PC-9 (cell line): ENCODE measurements around the gene KCNG4. TPM values are rescaled to one million over a fixed set of nuclear protein-coding genes. Genes with fewer than 3 reads are reported as not detected.

Source experiments
- BruUV-seq: library from RNA; stranded (reverse); fragments of 400-500 nt; replicated peaks from 2 replicates; lab custom pipeline; 2021; lab: Mats Ljungman, UMichigan
- CTCF ChIA-PET: fragments of 300-600 bp; sonication (Branson Sonifier 250); formaldehyde crosslinking; loops from one replicate; lab custom pipeline; 2022; ENCODE audit warnings: antibody characterized with exemption; lab: Charles Lee
- POLR2A ChIA-PET: fragments of 300-600 bp; sonication (Branson Sonifier 250); formaldehyde crosslinking; loops from one replicate; lab custom pipeline; 2022; ENCODE audit warnings: antibody characterized with exemption; ENCODE audit not compliant: unreplicated experiment; lab: Charles Lee
- DNase-seq, 2 experiments: peaks; one replicate each; pipeline versions ENCODE4 v3.0.0 to v3.0.0-alpha.2; 2015 to 2022; ENCODE audit warnings: mixed read lengths in 1 of 2
- H2AFZ ChIP-seq: fragments of 200-600 bp; sonication (generic); 2 replicates; pipeline ENCODE4 v1.8.1; 2017; ENCODE audit warnings: antibody characterized with exemption
- H3F3A ChIP-seq: fragments of 200-600 bp; sonication (generic); 2 replicates; pipeline ENCODE4 v1.8.1; 2017; ENCODE audit warnings: antibody characterized with exemption, mild to moderate bottlenecking, low read depth; ENCODE audit not compliant: insufficient read depth
- H3K27ac ChIP-seq: fragments of 200-600 bp; sonication (generic); 2 replicates; pipeline ENCODE4 v1.6.1; 2016; ENCODE audit warnings: mixed run types
- H3K27me3 ChIP-seq: fragments of 200-600 bp; sonication (generic); 2 replicates; pipeline ENCODE4 v1.6.1; 2016; ENCODE audit warnings: low read depth, mixed run types; ENCODE audit not compliant: insufficient read depth
- H3K36me3 ChIP-seq: fragments of 200-600 bp; sonication (generic); 2 replicates; pipeline ENCODE4 v1.6.1; 2016; ENCODE audit warnings: low read depth, mixed run types
- H3K4me1 ChIP-seq: fragments of 200-600 bp; sonication (generic); replicated peaks from 2 replicates; pipeline ENCODE4 v1.6.1; 2016; ENCODE audit warnings: mixed run types; ENCODE audit not compliant: insufficient read depth
- H3K4me2 ChIP-seq: fragments of 200-600 bp; sonication (generic); 2 replicates; pipeline ENCODE4 v1.6.1; 2017; ENCODE audit warnings: mixed run types
- H3K4me3 ChIP-seq: fragments of 200-600 bp; sonication (generic); 2 replicates; pipeline ENCODE4 v1.6.1; 2016; ENCODE audit warnings: mixed run types
- H3K79me2 ChIP-seq: fragments of 200-600 bp; sonication (generic); 2 replicates; pipeline ENCODE4 v1.6.1; 2017; ENCODE audit warnings: low read depth, mixed run types
- H3K9me2 ChIP-seq: fragments of 200-600 bp; sonication (generic); 2 replicates; pipeline ENCODE4 v1.8.1; 2017; ENCODE audit warnings: mild to moderate bottlenecking; ENCODE audit not compliant: insufficient read depth
- H3K9me3 ChIP-seq: fragments of 200-600 bp; sonication (generic); 2 replicates; pipeline ENCODE4 v1.8.1; 2016; ENCODE audit warnings: low read depth; ENCODE audit not compliant: insufficient read depth
- H4K20me1 ChIP-seq: fragments of 200-600 bp; sonication (generic); 2 replicates; pipeline ENCODE4 v1.8.1; 2017; ENCODE audit not compliant: insufficient read depth
- CTCF ChIP-seq: fragments of 200-600 bp; sonication (generic); conservative IDR thresholded peaks from 2 replicates; pipeline ENCODE4 v1.6.1; 2017; ENCODE audit warnings: mixed run types, antibody characterized with exemption, mild to moderate bottlenecking, moderate library complexity
- EZH2 ChIP-seq: fragments of 200-600 bp; sonication (generic); IDR thresholded peaks from 2 replicates; pipeline ENCODE4 v1.8.0; 2017; ENCODE audit warnings: antibody characterized with exemption, low read depth
- intact Hi-C: fragments of 100-400 bp; cut with micrococcal nuclease; formaldehyde crosslinking; loops from one replicate; pipeline ENCODE4 v1.10.0; 2022; ENCODE audit not compliant: unreplicated experiment
- total RNA-seq: library from RNA; stranded (reverse); gene quantifications from 2 replicates; pipeline ENCODE4 v1.2.3, GENCODE V29; 2021

KCNG4 gene
- total RNA-seq, 1 experiment from 2014 or later, result not detected

DNA sequence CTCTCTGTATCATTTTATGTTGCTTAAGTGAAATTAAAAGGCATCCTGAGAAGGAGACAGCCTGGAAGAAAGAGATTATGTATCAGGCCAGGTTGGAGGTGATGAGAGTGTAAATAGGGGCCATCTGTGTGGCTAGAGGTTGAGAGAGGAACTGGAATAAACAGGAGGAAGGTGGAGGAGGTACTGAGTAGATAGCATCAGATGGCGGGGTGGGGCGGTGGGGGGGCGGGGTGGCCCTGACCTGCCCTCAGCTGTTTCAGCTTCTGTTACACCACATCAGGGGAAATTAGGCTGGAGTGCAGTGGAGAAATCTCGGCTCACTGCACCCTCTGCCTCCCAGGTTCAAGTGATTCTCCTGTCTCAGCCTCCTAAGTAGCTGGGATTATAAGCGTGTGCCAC lies 6.9 kb upstream of the KCNG4 start:
- H3K36me3 ChIP-seq, result no peaks in the 10 kb centered on the region
- no peaks in the 10 kb centered on the region for H4K20me1 ChIP-seq
- no peaks in the 10 kb centered on the region for H3K79me2 ChIP-seq
- H3K9me3 ChIP-seq, result no peaks in the 10 kb centered on the region
- H2AFZ ChIP-seq, result no peak overlapping the region
- ChIA-PET POLR2A (no interaction called here), CTCF (no interaction called here)
- peak overlapping the region; percentile 69 for H3K4me2 ChIP-seq
- H3K27me3 ChIP-seq, result no peaks in the 10 kb centered on the region
- TF ChIP-seq CTCF, result no peak
- no peak for TF ChIP-seq EZH2
- no peaks in the 10 kb centered on the region for H3K9me2 ChIP-seq
- DNase-seq, result peak; percentile 6 to 51
- no TSS peak for BruUV-seq
- peak overlapping the region; percentile 9; the same call in 1 of the 2 replicates for H3K4me3 ChIP-seq
- H3K27ac ChIP-seq, result peak overlapping the region; percentile 90
- intact Hi-C loops, result no loop called here
- peaks cover 42% of the 10 kb centered on the region for H3K4me1 ChIP-seq
- peaks cover 29% of the 10 kb centered on the region; the same call in 1 of the 2 replicates for H3F3A ChIP-seq

DNA sequence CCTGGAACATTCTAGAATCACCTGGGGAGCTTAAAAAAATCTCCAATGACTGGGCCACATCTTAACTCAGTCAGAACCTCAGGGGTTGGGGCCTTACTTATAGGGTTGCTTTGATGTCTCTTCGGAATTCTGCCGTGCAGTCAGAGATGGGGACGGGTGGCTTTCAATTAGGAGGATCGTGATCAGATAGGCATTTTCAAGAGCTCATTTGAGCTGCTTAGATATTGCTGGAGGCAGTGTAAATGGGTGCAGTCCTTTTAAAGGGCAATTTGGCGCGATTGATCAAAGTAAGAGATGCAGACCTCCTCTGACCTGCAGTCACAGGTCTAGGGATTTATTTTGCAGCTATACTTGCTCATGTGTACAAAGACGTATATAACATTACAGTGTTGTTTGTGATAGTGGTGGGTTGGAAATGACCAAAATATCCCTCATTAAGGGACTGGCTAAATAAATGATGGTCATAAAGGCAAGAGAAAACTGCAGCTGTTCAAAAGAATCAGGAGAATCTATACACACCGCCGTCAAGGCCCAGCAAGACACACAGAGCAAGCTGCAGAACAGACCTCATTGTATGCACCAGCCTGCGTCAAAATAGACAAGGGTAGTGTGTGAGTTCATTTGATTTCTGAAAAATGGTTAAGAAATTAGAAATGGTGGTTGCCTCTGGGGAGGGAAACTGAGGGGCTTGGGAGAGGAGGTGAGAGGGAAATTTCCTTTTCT lies 6.3 kb upstream of the KCNG4 start:
- H4K20me1 ChIP-seq, result no peaks in the 10 kb centered on the region
- H3K27ac ChIP-seq, result peak overlapping the region; percentile 90
- H3K9me3 ChIP-seq, result no peaks in the 10 kb centered on the region
- no peaks in the 10 kb centered on the region for H3K79me2 ChIP-seq
- no peak for DNase-seq
- POLR2A ChIA-PET, result no interaction called here
- intact Hi-C loops, result no loop called here
- H2AFZ ChIP-seq, result no peak overlapping the region
- TF ChIP-seq EZH2 (no peak), CTCF (no peak)
- H3K9me2 ChIP-seq, result no peaks in the 10 kb centered on the region
- H3K4me1 ChIP-seq, result peaks cover 42% of the 10 kb centered on the region
- H3F3A ChIP-seq, result peaks cover 29% of the 10 kb centered on the region; the same call in 1 of the 2 replicates
- H3K27me3 ChIP-seq, result no peaks in the 10 kb centered on the region
- no TSS peak for BruUV-seq
- CTCF ChIA-PET, result no interaction called here
- H3K4me3 ChIP-seq, result no peak overlapping the region
- H3K36me3 ChIP-seq, result no peaks in the 10 kb centered on the region
- H3K4me2 ChIP-seq, result peak overlapping the region; percentile 69

DNA sequence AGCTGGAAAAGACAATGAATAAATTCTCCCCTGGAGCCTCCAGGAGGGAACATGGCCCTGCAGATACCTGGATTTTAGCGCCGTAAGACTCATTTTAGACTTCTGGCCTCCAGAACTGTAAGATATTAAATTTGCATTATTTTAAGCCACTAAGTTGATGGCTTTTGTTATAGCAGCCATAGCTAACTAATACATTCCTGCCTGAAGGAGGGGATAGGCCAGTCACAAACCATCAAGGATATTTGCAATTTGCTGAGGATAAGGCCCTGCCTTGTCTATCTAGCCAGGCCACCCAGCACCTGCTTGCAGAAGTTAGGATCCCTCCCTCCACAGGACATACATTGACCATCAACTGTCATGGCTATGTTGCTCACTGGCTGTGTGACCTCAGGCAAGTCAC lies 4.9 kb upstream of the KCNG4 start:
- POLR2A ChIA-PET, result no interaction called here
- peaks cover 42% of the 10 kb centered on the region for H3K4me1 ChIP-seq
- intact Hi-C loops, result no loop called here
- no peak for DNase-seq
- no peak overlapping the region for H3K4me2 ChIP-seq
- H3K27ac ChIP-seq, result no peak overlapping the region
- CTCF ChIA-PET, result no interaction called here
- H3K27me3 ChIP-seq, result no peaks in the 10 kb centered on the region
- peaks cover 29% of the 10 kb centered on the region; the same call in 1 of the 2 replicates for H3F3A ChIP-seq
- TF ChIP-seq EZH2 (no peak), CTCF (no peak)
- H3K79me2 ChIP-seq, result no peaks in the 10 kb centered on the region
- H4K20me1 ChIP-seq, result no peaks in the 10 kb centered on the region
- no TSS peak for BruUV-seq
- no peaks in the 10 kb centered on the region for H3K9me3 ChIP-seq
- H3K4me3 ChIP-seq, result no peak overlapping the region
- H3K9me2 ChIP-seq, result no peaks in the 10 kb centered on the region
- H3K36me3 ChIP-seq, result no peaks in the 10 kb centered on the region
- H2AFZ ChIP-seq, result no peak overlapping the region
